A549 treated with AZD9567 at 1 μM for 4 hours (cell line): ENCODE results near the gene ZNF428. TPM values are rescaled to one million over a fixed set of nuclear protein-coding genes. Genes with fewer than 3 reads are reported as not detected.

Source experiments
- total RNA-seq: library from RNA; stranded (reverse); fragments of 200-300 nt; extraction: Qiagen RNA extraction; gene quantifications from 5 replicates; pipeline ENCODE4 v1.2.3, GENCODE V29; 2022; ENCODE audit not compliant: insufficient read depth

The ZNF428 gene
- total RNA-seq = 40.1 to 61.6 TPM (median 59.4 TPM) in 5 replicates

GRCh38 chr19:43619262-43620060 lies at the start of gene ZNF428:
Gene ZNF428, minus strand, starts transcription at chr19:43619629. Its CDS starts 5,325 bp downstream, at chr19:43614304.

GRCh38 chr19:43639519-43640423 lies 20.3 kb upstream of the ZNF428 start, which contains the start of gene CADM4:
Gene CADM4, minus strand, starts transcription at chr19:43639850. Its CDS starts 60 bp downstream, at chr19:43639790.

GRCh38 chr19:43611788-43612187 lies 7.6 kb downstream of the ZNF428 start, which contains the start of gene SRRM5:
Gene SRRM5, plus strand, starts transcription at chr19:43612088. Its CDS starts 34 bp downstream, at chr19:43612122.

GRCh38 chr19:43595999-43596841 lies 23.2 kb downstream of the ZNF428 start, which contains the start of the genes IRGQ and ZNF576:
Gene IRGQ, minus strand, starts transcription at chr19:43596134. Its CDS starts 796 bp downstream, at chr19:43595338.
Gene ZNF576, plus strand, starts transcription at chr19:43596595. Its CDS starts 514 bp downstream, at chr19:43597109.

GRCh38 chr19:43575156-43575950 lies 44.1 kb downstream of the ZNF428 start, which contains the start of the genes PINLYP and XRCC1:
Gene PINLYP, plus strand, starts transcription at chr19:43575801. Its CDS starts 1,391 bp downstream, at chr19:43577192.
Gene XRCC1, minus strand, starts transcription at chr19:43575527. Its CDS starts 69 bp downstream, at chr19:43575458.

Other genes starting within 250 kb of the ZNF428 start
- not detected in 5 replicates for gene TEX101, start 204.7 kb downstream of the ZNF428 start, total RNA-seq
- gene LYPD3, start 154.0 kb downstream of the ZNF428 start, total RNA-seq = 0.19 to 0.68 TPM (median 0.42 TPM) in 4 of 5 replicates, not detected in the other
- gene PHLDB3, start 114.9 kb downstream of the ZNF428 start, total RNA-seq = 3.2 to 10.2 TPM (median 9.0 TPM) in 5 replicates
- gene ETHE1, start 92.4 kb downstream of the ZNF428 start, total RNA-seq = 31.4 to 53.1 TPM (median 51.8 TPM) in 5 replicates
- 1.8 to 2.4 TPM (median 2.1 TPM) in 4 of 5 replicates, not detected in the other for gene ZNF575, start 86.4 kb downstream of the ZNF428 start, total RNA-seq
- 22.7 to 29.4 TPM (median 27.4 TPM) in 5 replicates for gene XRCC1, start 44.1 kb downstream of the ZNF428 start, total RNA-seq
- 0.22 to 0.52 TPM (median 0.27 TPM) in 4 of 5 replicates, not detected in the other for gene PINLYP, start 43.8 kb downstream of the ZNF428 start, total RNA-seq
- gene IRGQ, start 23.5 kb downstream of the ZNF428 start, total RNA-seq = 4.6 to 10.5 TPM (median 5.9 TPM) in 5 replicates
- 20.0 to 21.3 TPM (median 20.5 TPM) in 5 replicates for gene ZNF576, start 23.0 kb downstream of the ZNF428 start, total RNA-seq
- gene SRRM5, start 7.5 kb downstream of the ZNF428 start, total RNA-seq = 0.52 to 0.80 TPM (median 0.67 TPM) in 4 of 5 replicates, not detected in the other
- gene CADM4, start 20.2 kb upstream of the ZNF428 start, total RNA-seq = 5.5 to 10.0 TPM (median 9.6 TPM) in 5 replicates
- 62.1 to 69.9 TPM (median 69.1 TPM) in 5 replicates for gene PLAUR, start 50.5 kb upstream of the ZNF428 start, total RNA-seq
- not detected in 5 replicates for gene IRGC, start 96.4 kb upstream of the ZNF428 start, total RNA-seq
- gene SMG9, start 135.3 kb upstream of the ZNF428 start, total RNA-seq = 50.2 to 64.4 TPM (median 56.7 TPM) in 5 replicates
- 29.1 to 47.0 TPM (median 45.0 TPM) in 5 replicates for gene KCNN4, start 161.3 kb upstream of the ZNF428 start, total RNA-seq
- gene LYPD5, start 182.8 kb upstream of the ZNF428 start, total RNA-seq = 0.07 to 0.30 TPM (median 0.17 TPM) in 4 of 5 replicates, not detected in the other
- gene ZNF283, start 207.7 kb upstream of the ZNF428 start, total RNA-seq = 4.3 to 12.9 TPM (median 5.1 TPM) in 5 replicates